Activated naive CD4-positive, alpha-beta T cell treated with anti-CD3 and anti-CD28 coated beads, Interleukin-2, amount 10 ng/mL, durations not matched to agents 7 days and 5 days (primary cell): ENCODE results near the gene ARNT2.
"Not testable (repeated sequence)": the region's sequence is repeated elsewhere in the genome, so short reads cannot be mapped to it uniquely, and the experiment has no call there.

ENCODE experiments used
- CTCF ChIA-PET: fragments of 350-600 bp; sonication (Branson Sonifier 250); formaldehyde crosslinking; loops from one replicate; lab custom pipeline; 2021; ENCODE audit warnings: antibody characterized with exemption; lab: Charles Lee
- DNase-seq: peaks from one replicate; pipeline ENCODE4 v3.0.0-alpha.2; 2020
- H3K27ac Mint-ChIP-seq: one replicate; pipeline ENCODE4 v1.8.0; 2021; ENCODE audit warnings: mild to moderate bottlenecking, moderate library complexity, mixed read lengths
- H3K27me3 Mint-ChIP-seq: one replicate; pipeline ENCODE4 v1.8.0; 2021; ENCODE audit warnings: mild to moderate bottlenecking, mixed read lengths
- H3K36me3 Mint-ChIP-seq: one replicate; pipeline ENCODE4 v1.8.0; 2021; ENCODE audit warnings: mixed read lengths
- H3K4me1 Mint-ChIP-seq: one replicate; pipeline ENCODE4 v1.8.0; 2021; ENCODE audit warnings: mixed read lengths
- H3K4me3 Mint-ChIP-seq: one replicate; pipeline ENCODE4 v1.8.0; 2021; ENCODE audit warnings: mild to moderate bottlenecking, moderate library complexity, mixed read lengths
- H3K9me3 Mint-ChIP-seq: one replicate; pipeline ENCODE4 v1.8.0; 2021; ENCODE audit warnings: mixed read lengths

The ARNT2 gene

GRCh38 chr15:80404057-80404760 is at the start of gene ARNT2:
ARNT2 (plus strand) TSS chr15:80404382; CDS start chr15:80404516, 134 bp downstream.
- DNase-seq: no peak
- Mint-ChIP-seq H3K27ac (no peak within 1 kb of the TSS), H3K36me3 (no peaks in the 10 kb centered on the region), H3K4me1 (peaks cover 4% of the 10 kb centered on the region), H3K9me3 (no peaks in the 10 kb centered on the region), H3K27me3 (peaks cover 84% of the 10 kb centered on the region), H3K4me3 (no peak within 1 kb of the TSS)
- CTCF ChIA-PET: no interaction called here

DNA sequence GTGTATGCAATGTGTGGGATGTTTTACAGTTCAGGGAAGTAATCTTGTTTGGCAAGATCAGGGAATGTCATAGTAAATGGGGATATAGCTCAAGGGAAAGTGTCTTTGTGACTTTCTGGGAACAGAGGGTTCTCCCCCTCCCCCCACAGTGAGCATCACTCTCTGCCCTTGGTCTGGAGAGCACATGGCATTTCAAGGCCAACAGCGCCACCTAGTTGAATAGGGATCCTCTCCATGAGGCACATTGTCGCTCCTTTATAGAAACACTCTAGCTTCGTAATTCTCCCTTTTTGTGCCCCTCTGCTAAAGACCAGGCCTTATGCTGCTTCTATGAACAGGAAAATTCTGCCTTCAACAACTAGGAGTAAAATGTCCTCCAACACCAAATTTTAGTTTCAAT is 37.1 kb upstream of the ARNT2 start:
- H3K36me3 Mint-ChIP-seq: no peaks in the 10 kb centered on the region
- H3K9me3 Mint-ChIP-seq: peaks cover 22% of the 10 kb centered on the region
- no peak for DNase-seq
- no peaks in the 10 kb centered on the region for H3K4me1 Mint-ChIP-seq
- H3K27ac Mint-ChIP-seq: no peak overlapping the region
- CTCF ChIA-PET: interaction anchor here (0.6 kb wide), 1 partner anchor 40 kb away, joined by 4 read pairs; no protein-coding TSS in a partner anchor
- peaks cover 12% of the 10 kb centered on the region for H3K27me3 Mint-ChIP-seq
- H3K4me3 Mint-ChIP-seq: no peak overlapping the region

- no peak overlapping the region for H3K4me3 Mint-ChIP-seq
- no peak overlapping the region for H3K27ac Mint-ChIP-seq
- no peaks in the 10 kb centered on the region for H3K4me1 Mint-ChIP-seq
- H3K36me3 Mint-ChIP-seq: no peaks in the 10 kb centered on the region
- peaks cover 22% of the 10 kb centered on the region for H3K9me3 Mint-ChIP-seq
- CTCF ChIA-PET: interaction anchor here (0.5 kb wide), 1 partner anchor 163 kb away, joined by 3 read pairs; no protein-coding TSS in a partner anchor
- H3K27me3 Mint-ChIP-seq: peaks cover 12% of the 10 kb centered on the region
- no peak for DNase-seq
These were observed 36.5 kb upstream of the ARNT2 start for GRCh38 chr15:80367661-80368060.

DNA sequence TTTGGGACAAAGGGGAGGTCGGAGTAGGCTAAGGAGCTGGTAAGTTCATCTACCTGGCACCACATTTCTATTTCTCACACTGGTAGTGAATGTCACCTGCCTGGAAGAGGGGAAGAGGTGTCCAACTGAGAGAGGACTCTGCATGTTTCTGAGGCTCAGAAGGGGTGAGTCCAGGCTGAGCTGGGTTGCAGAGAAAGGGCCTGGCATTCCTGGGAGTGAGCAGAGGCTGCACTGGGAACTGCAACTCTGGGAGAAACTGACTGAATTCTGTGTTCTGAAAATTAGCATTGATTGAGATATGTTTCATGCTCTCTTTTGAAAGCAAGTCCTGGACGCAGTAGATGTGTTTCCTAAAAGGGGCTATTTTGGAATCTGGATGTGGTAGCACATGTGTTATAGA is 32.3 kb upstream of the ARNT2 start:
- no peaks in the 10 kb centered on the region for H3K36me3 Mint-ChIP-seq
- DNase-seq: no peak
- no peak overlapping the region for H3K27ac Mint-ChIP-seq
- CTCF ChIA-PET: no interaction called here
- H3K4me3 Mint-ChIP-seq: no peak overlapping the region
- peaks cover 6% of the 10 kb centered on the region for H3K27me3 Mint-ChIP-seq
- H3K4me1 Mint-ChIP-seq: no peaks in the 10 kb centered on the region
- peaks cover 20% of the 10 kb centered on the region for H3K9me3 Mint-ChIP-seq

GRCh38 chr15:80374441-80374840 is 29.7 kb upstream of the ARNT2 start:
- no peak for DNase-seq
- CTCF ChIA-PET: no interaction called here
- H3K27me3 Mint-ChIP-seq: peaks cover 6% of the 10 kb centered on the region
- H3K27ac Mint-ChIP-seq: peak overlapping the region; percentile 29
- peaks cover under 1% of the 10 kb centered on the region for H3K9me3 Mint-ChIP-seq
- H3K4me3 Mint-ChIP-seq: no peak overlapping the region
- H3K4me1 Mint-ChIP-seq: no peaks in the 10 kb centered on the region
- no peaks in the 10 kb centered on the region for H3K36me3 Mint-ChIP-seq

- peaks cover 6% of the 10 kb centered on the region for H3K27me3 Mint-ChIP-seq
- H3K27ac Mint-ChIP-seq: no peak overlapping the region
- no peak for DNase-seq
- H3K9me3 Mint-ChIP-seq: no peaks in the 10 kb centered on the region
- H3K4me1 Mint-ChIP-seq: no peaks in the 10 kb centered on the region
- no peak overlapping the region for H3K4me3 Mint-ChIP-seq
- CTCF ChIA-PET: no interaction called here
- H3K36me3 Mint-ChIP-seq: no peaks in the 10 kb centered on the region
These were observed 28.0 kb upstream of the ARNT2 start for GRCh38 chr15:80375968-80376891.

DNA sequence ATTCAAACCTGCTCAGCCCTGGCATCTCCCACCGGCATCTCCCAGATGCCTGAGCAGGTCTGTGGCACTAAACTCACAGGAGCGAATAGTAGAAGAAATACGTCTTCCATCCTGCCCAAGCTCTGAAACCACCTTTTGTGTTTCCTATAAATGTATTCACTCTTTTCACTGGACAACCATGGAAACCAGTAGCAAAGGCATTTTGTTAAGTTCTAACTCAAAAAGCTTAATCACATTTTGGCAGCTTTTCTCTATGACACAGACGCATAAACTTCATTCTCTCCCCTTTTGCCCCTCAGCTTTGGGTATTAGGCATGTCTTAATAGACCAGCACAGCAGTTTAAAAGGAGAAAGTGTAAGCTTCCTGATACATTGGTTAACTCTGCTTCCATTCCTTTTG is 24.5 kb upstream of the ARNT2 start:
- Mint-ChIP-seq H3K27ac (no peak overlapping the region), H3K27me3 (no peaks in the 10 kb centered on the region), H3K4me3 (no peak overlapping the region), H3K9me3 (no peaks in the 10 kb centered on the region), H3K4me1 (no peaks in the 10 kb centered on the region), H3K36me3 (no peaks in the 10 kb centered on the region)
- CTCF ChIA-PET: no interaction called here
- no peak for DNase-seq

- CTCF ChIA-PET: no interaction called here
These were observed 24.0 kb upstream of the ARNT2 start for GRCh38 chr15:80380154-80380553.

GRCh38 chr15:80382285-80382684 is 21.9 kb upstream of the ARNT2 start:
- Mint-ChIP-seq H3K4me1 (no peaks in the 10 kb centered on the region), H3K27ac (no peak overlapping the region), H3K36me3 (no peaks in the 10 kb centered on the region), H3K27me3 (no peaks in the 10 kb centered on the region), H3K9me3 (no peaks in the 10 kb centered on the region), H3K4me3 (no peak overlapping the region)
- no peak for DNase-seq
- CTCF ChIA-PET: no interaction called here

More at GRCh38 chr15:80380154-80380553, 24.0 kb upstream of the ARNT2 start:
- H3K27me3 Mint-ChIP-seq: no peaks in the 10 kb centered on the region
- no peak for DNase-seq
- H3K36me3 Mint-ChIP-seq: no peaks in the 10 kb centered on the region
- H3K4me3 Mint-ChIP-seq: no peak overlapping the region
- H3K4me1 Mint-ChIP-seq: no peaks in the 10 kb centered on the region
- H3K27ac Mint-ChIP-seq: no peak overlapping the region
- no peaks in the 10 kb centered on the region for H3K9me3 Mint-ChIP-seq

DNA sequence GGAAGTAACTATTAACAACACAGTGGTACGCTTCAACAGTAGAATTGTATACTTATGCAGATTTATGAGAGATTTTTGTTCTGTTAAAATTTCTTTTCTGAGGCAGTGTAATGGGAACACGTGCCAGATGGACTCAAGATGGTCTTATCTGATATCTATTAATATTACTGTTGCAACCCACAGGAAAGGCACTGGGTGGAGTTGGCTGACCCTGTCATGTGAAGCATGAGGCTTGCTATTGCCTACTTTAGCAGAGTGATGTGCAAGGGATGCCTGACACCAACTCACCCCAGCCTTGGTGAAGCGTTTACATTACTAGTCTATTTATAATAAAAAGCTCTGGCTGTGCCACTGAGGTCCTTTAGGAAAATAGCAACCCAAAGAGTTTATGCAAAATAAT is 19.8 kb upstream of the ARNT2 start:
- Mint-ChIP-seq H3K36me3 (no peaks in the 10 kb centered on the region), H3K4me1 (no peaks in the 10 kb centered on the region), H3K27ac (no peak overlapping the region), H3K27me3 (no peaks in the 10 kb centered on the region), H3K4me3 (no peak overlapping the region), H3K9me3 (no peaks in the 10 kb centered on the region)
- CTCF ChIA-PET: no interaction called here
- DNase-seq: no peak

DNA sequence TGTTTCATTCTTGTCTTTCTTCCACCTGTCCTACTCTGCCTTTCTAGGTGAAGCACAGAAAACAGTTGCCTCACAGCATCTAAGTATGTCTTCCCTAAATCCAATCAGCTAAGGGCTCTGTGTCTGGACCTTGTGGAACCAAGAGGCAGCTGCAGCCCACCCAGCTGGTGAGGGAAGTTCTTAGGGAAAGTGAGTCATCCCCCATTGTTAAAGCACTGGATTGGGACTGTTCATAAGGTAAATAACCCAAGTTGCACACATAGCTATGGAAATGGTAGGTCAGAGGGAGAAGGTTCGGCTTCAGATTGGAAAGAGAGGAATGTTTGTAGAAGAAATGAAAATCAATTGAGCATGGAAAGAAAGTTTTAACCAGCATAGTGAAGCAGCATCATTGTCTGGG is 18.0 kb upstream of the ARNT2 start:
- H3K9me3 Mint-ChIP-seq: no peaks in the 10 kb centered on the region
- no peaks in the 10 kb centered on the region for H3K36me3 Mint-ChIP-seq
- H3K4me3 Mint-ChIP-seq: no peak overlapping the region
- no peak for DNase-seq
- CTCF ChIA-PET: no interaction called here
- H3K27me3 Mint-ChIP-seq: no peaks in the 10 kb centered on the region
- H3K4me1 Mint-ChIP-seq: no peaks in the 10 kb centered on the region
- H3K27ac Mint-ChIP-seq: no peak overlapping the region

DNA sequence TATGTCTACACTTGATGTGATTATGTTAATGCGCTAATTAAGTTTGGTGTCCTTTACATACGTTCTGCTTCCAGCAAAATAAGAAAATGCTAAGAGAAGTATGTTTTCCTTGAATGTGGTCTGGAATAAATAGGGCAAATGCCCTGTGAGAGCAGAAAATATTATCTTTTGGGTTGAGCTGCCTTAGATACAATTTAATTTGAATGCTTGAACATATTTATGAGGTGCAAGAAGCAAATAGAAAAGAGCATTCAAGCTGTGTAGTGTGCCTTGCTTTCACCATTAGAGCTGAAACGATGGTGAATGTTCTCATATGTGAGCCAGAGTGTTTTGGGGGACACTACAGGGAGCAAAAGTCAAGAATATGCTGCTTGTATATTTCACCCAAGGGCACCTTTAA is 15.9 kb upstream of the ARNT2 start:
- Mint-ChIP-seq H3K4me1 (no peaks in the 10 kb centered on the region), H3K4me3 (no peak overlapping the region), H3K9me3 (no peaks in the 10 kb centered on the region), H3K36me3 (no peaks in the 10 kb centered on the region), H3K27ac (no peak overlapping the region), H3K27me3 (no peaks in the 10 kb centered on the region)
- no peak for DNase-seq
- CTCF ChIA-PET: no interaction called here

DNA sequence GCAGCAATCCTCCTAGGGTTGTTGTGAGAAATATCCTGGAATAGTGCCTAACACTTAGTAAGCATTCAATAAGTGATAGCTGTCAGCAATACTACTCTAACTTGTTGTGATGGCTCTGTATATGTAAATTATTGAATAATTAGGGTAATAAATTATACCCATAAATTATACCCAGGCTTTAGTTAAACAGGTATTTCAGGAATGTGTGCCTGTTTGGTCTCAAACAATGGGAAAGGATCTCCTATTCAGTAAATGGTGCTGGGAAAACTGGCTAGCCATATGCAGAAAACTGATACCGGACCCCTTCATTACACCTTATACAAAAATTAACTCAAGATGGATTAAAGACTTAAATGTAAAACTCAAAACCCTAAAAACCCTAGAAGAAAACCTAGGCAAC is 14.8 kb upstream of the ARNT2 start:
- DNase-seq: no peak
- Mint-ChIP-seq H3K27ac (no peak overlapping the region), H3K9me3 (no peaks in the 10 kb centered on the region), H3K27me3 (no peaks in the 10 kb centered on the region), H3K4me3 (no peak overlapping the region), H3K36me3 (no peaks in the 10 kb centered on the region), H3K4me1 (no peaks in the 10 kb centered on the region)
- CTCF ChIA-PET: no interaction called here

- H3K9me3 Mint-ChIP-seq: not testable (repeated sequence)
These were observed 13.2 kb upstream of the ARNT2 start for GRCh38 chr15:80390942-80391341.

GRCh38 chr15:80395616-80396015 is 8.6 kb upstream of the ARNT2 start:
- no peak for DNase-seq
- Mint-ChIP-seq H3K27ac (no peak overlapping the region), H3K4me1 (no peaks in the 10 kb centered on the region), H3K36me3 (no peaks in the 10 kb centered on the region), H3K4me3 (no peak overlapping the region), H3K27me3 (peaks cover 34% of the 10 kb centered on the region), H3K9me3 (no peaks in the 10 kb centered on the region)
- CTCF ChIA-PET: no interaction called here

More at GRCh38 chr15:80390942-80391341, 13.2 kb upstream of the ARNT2 start:
- H3K4me3 Mint-ChIP-seq, H3K4me1 Mint-ChIP-seq, H3K27ac Mint-ChIP-seq, H3K36me3 Mint-ChIP-seq, CTCF ChIA-PET, DNase-seq: not testable (repeated sequence)
- peaks cover 11% of the 10 kb centered on the region for H3K27me3 Mint-ChIP-seq
